GM12864 (cell line): Measurements from ENCODE around the gene ITK.
A peak's percentile ranks its signal among the peaks of the same experiment; 100 is the strongest.

ENCODE experiments used
- DNase-seq: peaks from one replicate; pipeline ENCODE4 v3.0.0-alpha.2; 2011; ENCODE audit warnings: low read depth
- H3K4me3 ChIP-seq: 2 replicates; pipeline ENCODE4 v1.5.1; 2011; ENCODE audit warnings: mild to moderate bottlenecking, low read depth, low read length, control low read depth
- TF ChIP-seq, protein P1 (sequence below): IDR thresholded peaks from 2 replicates; pipeline ENCODE4 v1.5.1; 2011; ENCODE audit warnings: low read depth, mild to moderate bottlenecking, moderate library complexity, low read length, control low read depth, inconsistent platforms; ENCODE audit errors: missing control alignments

Gene ITK

DNA sequence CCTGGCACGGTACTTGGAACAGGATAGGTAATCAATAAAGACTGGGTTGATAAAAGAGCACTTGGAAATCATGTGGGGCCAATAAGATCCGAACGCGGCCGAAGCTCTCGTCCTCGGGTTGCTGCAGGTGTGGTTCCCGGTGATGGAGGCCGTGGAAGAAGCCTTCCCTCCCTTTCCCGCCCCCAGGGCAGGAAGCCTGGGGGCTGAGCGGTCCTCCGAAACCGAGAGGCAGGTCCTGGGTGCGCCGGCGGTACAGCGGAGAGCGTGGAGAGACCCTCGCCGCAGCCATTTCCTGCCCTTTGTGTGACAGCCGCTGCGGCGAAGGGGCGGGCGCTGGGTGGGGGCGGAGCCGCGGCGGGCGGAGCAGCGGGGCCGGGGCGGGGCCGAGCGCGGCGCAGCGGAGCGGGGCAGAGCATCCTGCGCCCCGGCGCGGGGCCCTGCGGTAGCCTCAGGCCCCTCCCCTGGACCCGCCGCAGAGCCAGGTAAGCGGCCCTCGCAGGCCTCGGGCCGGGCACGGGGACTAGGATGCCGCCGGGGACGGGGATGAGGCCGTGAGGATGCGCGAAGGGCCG is 85.2 kb downstream of the ITK start, which contains the start of gene CYFIP2:
TSS of gene CYFIP2 (plus strand) at position 410 of the 572 bp plus-strand sequence. CDS start 19,239 bp downstream, outside the sequence.
- peak within 1 kb of the TSS; percentile 86 for H3K4me3 ChIP-seq
- TF ChIP-seq, protein P1, sequence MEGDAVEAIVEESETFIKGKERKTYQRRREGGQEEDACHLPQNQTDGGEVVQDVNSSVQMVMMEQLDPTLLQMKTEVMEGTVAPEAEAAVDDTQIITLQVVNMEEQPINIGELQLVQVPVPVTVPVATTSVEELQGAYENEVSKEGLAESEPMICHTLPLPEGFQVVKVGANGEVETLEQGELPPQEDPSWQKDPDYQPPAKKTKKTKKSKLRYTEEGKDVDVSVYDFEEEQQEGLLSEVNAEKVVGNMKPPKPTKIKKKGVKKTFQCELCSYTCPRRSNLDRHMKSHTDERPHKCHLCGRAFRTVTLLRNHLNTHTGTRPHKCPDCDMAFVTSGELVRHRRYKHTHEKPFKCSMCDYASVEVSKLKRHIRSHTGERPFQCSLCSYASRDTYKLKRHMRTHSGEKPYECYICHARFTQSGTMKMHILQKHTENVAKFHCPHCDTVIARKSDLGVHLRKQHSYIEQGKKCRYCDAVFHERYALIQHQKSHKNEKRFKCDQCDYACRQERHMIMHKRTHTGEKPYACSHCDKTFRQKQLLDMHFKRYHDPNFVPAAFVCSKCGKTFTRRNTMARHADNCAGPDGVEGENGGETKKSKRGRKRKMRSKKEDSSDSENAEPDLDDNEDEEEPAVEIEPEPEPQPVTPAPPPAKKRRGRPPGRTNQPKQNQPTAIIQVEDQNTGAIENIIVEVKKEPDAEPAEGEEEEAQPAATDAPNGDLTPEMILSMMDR: no peak
- DNase-seq: no peak

DNA sequence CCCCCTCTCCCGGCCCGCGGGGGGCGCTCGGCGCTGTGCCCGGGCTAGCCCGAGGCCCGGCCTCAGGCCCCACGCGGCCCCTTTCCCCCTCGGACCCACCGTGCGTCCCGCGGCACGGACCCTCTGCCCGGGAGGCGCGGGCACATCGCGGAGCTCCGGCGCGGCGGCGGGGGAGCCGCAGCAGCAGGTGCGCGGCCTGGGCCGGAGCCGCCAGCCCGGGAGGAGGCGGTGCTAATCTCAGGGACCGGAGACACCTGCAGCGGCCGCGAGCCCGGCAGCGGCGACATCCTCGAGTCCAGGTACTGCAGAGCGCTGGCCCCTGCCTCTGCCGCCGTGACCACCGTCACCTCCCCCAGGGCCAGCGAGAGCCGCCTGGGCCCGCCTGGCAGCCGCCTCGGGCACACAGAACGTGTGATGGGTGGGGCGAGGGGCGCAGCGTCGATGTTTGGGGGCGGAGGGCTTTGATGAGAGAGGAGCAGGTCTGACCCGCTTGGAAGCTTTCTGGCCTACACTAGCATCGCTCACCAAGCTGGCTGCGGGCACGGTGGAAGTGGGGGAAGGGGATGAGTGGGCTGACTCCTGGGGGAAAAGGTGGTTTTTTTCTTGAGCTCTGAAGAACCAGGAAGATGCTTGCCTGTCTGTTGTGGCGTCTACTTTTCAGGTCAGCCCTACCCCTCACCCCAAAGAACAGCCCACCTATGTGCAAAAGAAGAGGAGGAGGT is 85.8 kb downstream of the ITK start:
- no peak for DNase-seq
- H3K4me3 ChIP-seq: peak overlapping the region; percentile 86
- TF ChIP-seq, protein P1: peak; percentile 28

DNA sequence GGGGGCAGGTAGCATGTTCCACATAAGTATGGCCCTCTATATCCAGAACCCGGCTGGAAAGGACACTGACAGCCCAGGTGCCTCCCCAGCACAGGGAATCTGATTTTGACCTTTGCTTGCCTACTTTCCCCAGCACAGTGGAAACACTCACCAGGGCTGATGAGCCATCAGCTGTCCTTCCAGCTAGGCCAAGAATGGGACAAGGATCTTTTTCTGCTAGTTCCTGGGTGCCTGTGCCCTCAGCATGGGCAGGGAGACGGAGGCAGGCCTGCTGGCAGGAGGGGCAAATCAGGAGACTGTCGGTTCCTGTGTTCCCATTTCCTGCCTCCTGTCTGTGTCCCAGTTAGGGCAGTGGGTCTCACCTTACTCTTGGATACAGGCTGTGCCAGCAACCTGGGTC is 86.4 kb downstream of the ITK start:
- TF ChIP-seq, protein P1: no peak
- no peak for DNase-seq
- peak overlapping the region; percentile 86 for H3K4me3 ChIP-seq

DNA sequence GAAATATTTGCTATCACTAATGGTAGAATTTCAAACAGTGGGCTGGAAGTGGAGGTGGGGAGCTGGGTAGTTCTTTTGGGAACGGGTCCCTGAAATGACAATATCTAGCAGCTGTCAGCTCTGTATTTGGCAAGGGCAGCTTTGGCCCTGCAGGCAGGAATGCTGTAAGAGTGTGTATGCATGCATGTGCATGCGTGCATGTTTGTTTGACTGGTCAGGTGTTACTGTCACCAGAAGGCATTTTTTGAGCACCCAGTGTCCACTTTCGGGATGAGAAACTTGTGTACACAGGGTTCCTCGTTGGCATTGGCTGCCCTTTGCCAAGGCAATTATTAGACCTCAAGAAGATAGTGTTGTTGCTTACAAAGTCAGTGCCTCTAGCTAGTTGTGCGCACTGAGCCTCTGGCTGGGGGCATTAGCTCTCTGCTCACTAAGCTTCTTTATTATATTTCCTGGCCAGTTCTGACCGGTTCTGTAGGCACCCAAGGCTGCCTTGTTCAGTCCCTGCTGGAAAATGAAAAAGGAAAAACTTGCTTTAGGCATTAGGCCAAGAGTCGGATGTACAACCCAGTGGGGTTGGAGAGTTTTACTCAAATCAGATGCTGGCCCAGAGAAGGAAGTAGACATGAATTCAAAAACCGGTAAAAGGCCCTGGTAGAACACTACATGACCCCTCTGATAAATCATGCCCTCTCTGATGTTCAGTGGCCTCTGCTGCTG is 87.3 kb downstream of the ITK start:
- no peak for DNase-seq
- H3K4me3 ChIP-seq: peak overlapping the region; percentile 86

DNA sequence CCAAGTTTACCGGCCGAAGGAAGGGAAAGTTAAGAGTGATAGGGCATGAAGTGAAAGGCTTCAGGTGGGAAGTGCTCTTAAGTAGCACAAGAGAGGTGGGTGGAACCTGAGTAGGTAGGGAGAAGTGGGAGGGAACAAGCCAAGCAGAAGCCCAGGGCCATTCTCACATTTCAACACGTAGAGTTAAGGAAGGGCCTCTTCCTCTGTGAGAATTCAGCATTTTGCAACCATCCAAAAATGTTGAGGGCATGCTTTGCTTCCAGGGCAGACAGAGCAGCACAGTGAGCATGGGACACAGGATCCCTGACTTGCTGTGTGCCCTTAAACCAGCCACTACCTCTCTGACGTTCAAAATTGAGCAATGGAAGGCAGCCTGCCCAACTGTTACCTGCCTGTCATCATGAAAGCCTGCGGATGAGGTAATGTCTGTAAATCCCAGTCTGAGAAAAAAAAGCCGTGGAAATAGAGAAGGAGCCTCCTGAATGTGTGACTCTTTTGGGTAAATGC is 88.6 kb downstream of the ITK start:
- TF ChIP-seq, protein P1: no peak
- peak overlapping the region; percentile 5 for H3K4me3 ChIP-seq
- no peak for DNase-seq

More for the DNA sequence above, 87.3 kb downstream of the ITK start:
- TF ChIP-seq, protein P1: no peak

DNA sequence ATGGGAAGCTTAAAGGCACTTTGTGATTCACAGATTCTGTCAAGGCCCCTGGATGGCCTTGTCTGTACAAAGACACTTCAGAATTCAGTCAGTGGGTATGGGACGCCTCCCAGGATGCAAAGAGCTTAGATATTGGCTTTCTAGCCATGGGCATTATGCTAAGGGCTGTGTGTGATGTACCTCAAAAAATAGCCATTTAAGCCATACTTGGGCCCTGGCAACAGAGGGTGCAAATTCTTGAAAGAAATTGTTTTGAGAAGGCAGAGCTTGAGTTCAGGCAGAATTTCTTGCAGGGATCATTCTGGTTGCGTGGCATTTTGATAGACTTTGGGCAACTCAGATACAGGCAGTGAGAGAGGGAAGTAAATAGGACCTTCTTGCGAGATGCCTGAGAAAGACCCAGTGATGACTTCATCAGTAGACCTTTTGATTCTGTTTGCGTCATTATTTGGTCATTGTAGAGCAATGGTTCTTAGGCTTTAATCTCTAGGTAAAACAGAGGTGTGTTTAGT is 89.2 kb downstream of the ITK start:
- H3K4me3 ChIP-seq: no peak overlapping the region
- TF ChIP-seq, protein P1: no peak

More for the DNA sequence above, 89.2 kb downstream of the ITK start:
- DNase-seq: no peak
